GM18951 (cell line): ENCODE data around the gene SPATA16.

Experiments
- POLR2A ChIP-seq: IDR thresholded peaks from 4 replicates; pipeline ENCODE4 v1.6.1; 2011; ENCODE audit warnings: mild to moderate bottlenecking; ENCODE audit not compliant: insufficient read length, insufficient read depth; ENCODE audit errors: extremely low read depth
- in situ Hi-C: fragments of 300-500 bp; cut with MboI; formaldehyde crosslinking; loops from one replicate; pipeline ENCODE4 v1.12.0; 2022; ENCODE audit warnings: low sequenced_read_pairs, mixed read lengths, inconsistent platforms; ENCODE audit not compliant: unreplicated experiment

Gene SPATA16

DNA sequence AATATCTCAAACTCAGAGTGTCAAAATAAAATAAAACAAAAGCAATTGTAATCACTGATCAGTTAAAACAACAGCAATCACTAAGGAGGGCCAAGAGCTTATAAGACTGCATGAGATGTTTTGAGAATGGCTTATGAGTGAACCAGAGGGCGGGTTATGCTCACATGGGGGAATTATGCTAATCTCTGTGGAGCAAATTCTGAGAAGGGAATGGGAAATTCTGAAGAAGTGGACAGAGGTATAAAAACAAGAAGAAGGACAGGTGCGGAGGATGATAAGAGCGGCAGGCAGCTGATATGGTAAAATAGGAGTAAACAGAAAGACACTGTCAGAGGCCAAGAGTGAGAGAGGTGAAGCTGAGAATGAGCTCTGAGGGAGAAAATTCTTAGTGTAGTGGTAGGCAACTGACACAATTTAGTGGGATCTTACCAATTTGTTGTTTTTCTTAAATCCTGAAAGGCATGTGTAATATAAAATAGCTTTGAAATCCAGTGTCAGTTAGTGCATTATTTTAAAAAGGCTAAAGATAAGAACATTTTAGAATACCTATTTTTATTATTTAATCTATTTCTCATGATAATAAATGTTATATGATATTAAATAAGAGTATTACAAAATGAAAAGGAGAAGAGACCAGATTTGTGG is 133.8 kb downstream of the SPATA16 start:
- in situ Hi-C loops = no loop called here
- no peak for TF ChIP-seq POLR2A

DNA sequence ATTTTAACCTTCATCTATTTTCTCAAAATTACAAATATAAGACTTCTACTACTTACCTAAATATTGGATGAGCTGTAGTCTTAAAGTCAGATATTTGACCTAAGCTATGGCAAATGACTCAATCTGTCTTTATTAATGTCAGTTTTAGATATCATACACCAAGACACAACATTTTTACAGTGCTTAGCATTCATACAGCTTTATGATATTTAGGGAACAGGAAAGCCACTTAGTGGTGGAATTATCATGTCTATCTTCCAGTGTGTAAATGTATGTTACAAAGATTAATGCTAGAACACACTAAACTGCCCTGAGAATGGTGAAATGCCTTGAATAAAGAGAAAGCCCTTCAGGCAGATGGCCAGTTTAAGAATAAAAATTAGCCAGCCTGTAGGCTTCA is 135.0 kb downstream of the SPATA16 start:
- in situ Hi-C loops = no loop called here
- TF ChIP-seq POLR2A = no peak

DNA sequence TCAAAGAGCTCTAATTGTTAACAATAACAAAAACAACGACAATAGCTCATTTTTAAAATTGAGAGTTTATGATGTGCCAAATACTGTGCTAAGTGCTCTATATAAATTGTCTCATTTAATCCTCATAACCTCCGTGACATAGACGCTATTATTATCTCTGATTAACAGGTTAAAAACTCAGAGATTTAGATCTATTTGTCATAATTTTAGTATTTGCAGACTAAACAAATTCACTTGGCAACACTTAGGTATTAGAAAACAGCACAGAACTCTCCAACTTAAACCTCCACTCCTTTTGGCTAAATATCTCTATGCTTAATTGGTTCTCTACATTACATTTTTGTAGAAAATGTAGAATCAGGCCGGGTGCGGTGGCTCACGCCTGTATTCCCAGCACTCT is 136.4 kb downstream of the SPATA16 start:
- TF ChIP-seq POLR2A = no peak
- in situ Hi-C loops = no loop called here

DNA sequence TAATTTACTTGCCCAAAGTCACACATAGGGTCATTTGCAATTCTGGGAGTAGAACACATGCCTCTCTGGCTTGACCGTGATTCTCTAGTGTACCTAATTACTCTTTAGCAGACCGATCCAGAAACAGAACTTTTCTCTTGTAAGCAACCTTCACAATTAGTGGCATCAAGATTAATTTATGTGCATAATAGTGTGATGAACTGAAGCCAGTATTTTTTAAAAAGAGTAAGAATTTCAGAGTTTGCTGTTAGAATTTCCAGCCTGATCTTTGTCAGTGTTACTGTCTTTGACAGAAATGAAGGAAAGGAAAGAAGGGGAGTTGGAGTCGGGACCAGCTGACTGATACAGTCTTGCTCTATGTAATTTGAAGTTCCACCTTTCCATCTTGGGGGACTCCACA is 137.1 kb downstream of the SPATA16 start:
- in situ Hi-C loops = no loop called here
- TF ChIP-seq POLR2A = no peak

DNA sequence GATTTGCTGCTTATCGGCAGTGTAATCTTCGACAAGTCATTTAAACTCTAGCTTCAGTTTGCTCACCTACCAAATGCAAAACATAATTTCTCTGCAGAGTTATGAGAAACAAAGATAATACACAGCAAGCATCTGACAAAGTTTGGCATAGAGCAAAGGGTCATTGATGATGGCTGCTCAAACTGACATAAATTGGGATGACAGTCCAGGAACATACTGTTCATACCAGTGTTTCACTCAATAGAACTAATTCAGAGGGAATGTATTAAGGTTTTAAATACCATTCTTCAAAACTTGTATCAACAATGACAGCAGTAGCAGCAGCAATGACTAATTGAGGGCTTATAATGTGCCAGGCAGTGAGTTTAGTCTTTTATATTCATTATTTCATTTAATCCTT is 137.6 kb downstream of the SPATA16 start:
- in situ Hi-C loops = no loop called here
- TF ChIP-seq POLR2A = no peak

DNA sequence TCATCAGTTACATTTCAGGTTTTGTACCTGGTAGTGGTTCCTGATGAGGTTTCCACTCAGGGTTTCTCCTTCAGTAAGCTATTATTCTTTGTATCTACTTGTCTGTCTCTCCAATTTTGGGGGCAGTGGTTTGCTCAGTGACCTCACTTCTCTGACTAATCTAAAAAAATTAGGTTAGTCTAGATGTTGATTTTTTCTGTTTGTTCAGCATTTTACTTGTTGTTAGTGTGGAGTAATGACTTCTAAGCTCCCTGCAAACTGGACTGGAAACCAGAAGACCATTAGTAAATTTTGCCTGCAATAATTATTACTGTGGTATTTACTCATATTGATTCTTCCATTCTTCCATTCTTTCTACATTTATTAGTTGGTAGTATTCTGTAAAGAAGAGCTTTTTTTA is 139.4 kb downstream of the SPATA16 start:
- no peak for TF ChIP-seq POLR2A
- in situ Hi-C loops = no loop called here

DNA sequence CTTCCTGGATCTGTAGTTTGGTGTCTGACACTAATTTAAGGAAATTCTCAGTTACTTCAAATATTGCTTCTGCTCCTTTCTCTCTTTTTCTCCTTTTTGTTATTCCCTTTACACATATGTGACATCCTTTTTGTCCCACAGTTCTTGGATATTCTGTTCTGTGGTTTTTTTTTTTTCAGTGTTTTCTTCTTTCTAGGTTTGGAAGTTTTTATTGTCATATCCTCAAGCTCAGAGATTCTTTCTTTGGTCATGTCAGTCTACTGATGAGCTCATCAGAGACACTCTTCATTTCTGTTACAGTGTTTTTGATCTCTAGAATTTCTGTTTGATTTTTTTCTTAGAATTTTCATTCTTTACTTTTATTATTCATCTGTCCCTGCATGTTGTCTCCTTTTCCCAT is 140.5 kb downstream of the SPATA16 start:
- TF ChIP-seq POLR2A = no peak
- in situ Hi-C loops = no loop called here

DNA sequence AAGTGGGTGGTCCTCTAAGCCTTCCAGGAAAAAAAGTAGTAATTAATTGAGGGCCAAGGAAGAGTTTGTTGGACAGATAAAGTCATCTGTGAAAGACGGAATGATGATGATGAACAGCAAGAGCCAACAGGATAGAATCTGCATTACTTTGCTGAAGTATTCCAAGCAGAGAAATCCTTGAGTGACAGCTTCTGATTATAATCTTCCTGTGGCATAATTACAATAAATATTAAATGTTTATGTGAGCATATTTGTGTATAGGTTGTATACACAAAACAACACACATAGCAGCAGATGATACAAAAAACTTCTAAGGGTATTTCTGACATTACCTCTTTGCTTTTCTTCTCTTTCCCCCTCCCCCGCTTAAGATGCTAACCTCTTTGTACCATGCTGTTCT is 147.6 kb downstream of the SPATA16 start:
- TF ChIP-seq POLR2A = no peak
- in situ Hi-C loops = no loop called here

DNA sequence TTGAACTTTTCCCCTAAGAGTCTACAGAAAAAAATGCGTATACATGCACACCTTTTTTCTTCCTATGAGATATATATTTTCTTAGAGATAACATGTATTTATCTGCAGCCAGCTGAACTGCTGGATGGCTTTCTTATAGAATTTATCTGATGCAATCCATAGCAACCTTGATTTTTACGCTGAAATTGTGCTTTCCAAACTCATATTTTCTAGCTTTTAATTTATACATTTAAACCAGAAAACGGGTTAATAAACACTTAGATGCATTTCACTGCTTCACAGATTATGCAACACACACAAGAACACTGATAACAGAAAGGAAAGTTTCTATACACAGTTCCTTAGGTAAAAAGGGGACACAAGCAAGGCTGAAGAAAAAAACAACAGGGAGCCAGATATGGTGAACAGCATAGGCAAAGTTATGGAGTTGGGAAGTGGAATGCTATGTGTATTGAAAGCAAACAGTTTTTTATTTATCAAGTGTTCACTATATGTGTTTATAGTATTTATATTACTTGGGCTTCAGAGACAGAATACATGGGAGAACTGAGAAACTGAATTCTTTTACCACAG is 149.5 kb downstream of the SPATA16 start:
- in situ Hi-C loops = no loop called here

DNA sequence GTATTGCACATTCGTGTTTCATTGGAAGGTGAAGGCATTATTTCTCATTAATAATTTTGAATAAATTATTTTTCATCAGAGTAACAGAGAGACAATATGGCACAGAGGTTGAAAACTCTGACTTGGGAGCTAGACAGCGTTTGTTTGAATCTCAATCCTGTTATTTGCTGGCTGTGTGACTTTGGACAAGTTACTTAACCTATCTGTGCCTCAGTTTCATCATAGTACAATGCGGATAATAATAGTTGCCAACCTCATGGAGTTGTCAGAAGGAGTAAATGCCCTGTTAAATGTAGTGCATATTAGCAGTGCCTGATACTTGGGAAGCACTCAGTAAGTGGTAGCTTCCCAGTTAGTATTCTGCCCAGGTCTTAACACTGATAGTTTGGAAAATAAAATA is 151.7 kb downstream of the SPATA16 start:
- no peak for TF ChIP-seq POLR2A
- in situ Hi-C loops = no loop called here

More for the DNA sequence above, 149.5 kb downstream of the SPATA16 start:
- no peak for TF ChIP-seq POLR2A

DNA sequence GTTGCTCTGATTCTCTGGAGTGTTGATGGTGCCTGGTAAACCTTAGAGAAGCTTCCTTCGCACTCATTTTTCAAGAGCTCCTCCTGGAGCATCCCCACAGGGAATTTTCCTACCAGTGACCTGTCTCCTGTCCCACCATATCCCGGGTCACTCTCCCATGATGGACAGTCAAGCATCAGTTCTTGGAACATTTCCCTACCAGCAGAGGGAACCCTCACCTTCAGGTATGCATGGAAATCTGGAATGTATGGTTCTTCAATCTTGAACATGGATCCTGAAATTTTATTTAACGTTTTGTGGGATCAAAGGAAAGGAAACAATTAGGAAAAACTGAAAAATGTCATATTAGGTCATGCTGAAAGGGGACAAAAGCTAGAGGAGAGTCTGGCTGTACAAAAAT is 153.8 kb downstream of the SPATA16 start:
- no peak for TF ChIP-seq POLR2A
- in situ Hi-C loops = no loop called here

DNA sequence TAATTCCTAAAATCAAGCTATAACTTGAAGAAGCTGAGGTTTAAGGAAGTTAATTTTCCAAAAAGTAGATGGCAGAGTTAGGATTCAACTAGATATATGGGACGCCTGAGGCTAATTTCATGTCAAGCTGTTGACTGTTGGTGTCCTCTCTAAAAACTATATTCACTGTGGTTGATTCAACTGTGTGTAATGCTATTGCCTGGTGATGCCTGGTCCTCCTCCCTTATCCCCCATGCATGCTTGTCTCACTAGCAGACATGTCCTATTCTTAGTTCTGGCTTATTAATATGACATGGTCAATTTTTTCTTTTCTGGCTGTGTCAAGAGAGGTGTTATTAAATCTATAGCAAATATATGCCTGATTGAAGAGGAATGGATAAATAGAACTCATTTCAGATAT is 156.1 kb downstream of the SPATA16 start:
- in situ Hi-C loops = no loop called here
- TF ChIP-seq POLR2A = no peak

DNA sequence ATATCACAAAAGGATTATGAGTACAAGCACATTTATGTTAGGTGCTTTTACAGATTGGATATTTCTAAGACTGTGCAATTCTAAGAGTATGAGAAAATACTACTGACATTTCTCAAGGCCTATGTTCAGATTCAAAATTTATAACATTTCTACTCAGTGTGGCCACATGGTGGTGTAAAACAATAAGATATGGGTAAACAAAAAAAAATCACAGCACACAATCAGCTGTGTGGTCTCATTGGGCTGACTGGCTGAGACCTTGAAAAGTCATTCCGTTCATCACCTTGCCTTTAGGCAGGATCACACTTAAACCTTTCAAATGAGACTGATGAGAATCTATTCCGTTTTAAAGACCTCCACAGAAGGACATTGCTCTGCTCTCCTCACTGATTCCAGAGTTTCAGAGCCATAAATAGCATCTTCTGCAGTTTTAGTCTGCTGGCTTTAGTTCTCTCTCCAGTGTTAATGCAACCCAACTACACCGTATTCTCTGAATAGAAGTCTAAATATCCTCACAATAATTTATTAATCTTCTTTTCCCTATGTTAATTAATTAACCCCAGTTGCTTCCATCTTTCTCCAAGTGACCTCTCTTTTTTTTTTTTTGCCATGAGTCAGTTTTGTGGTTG is 158.2 kb downstream of the SPATA16 start:
- in situ Hi-C loops = no loop called here
- no peak for TF ChIP-seq POLR2A

DNA sequence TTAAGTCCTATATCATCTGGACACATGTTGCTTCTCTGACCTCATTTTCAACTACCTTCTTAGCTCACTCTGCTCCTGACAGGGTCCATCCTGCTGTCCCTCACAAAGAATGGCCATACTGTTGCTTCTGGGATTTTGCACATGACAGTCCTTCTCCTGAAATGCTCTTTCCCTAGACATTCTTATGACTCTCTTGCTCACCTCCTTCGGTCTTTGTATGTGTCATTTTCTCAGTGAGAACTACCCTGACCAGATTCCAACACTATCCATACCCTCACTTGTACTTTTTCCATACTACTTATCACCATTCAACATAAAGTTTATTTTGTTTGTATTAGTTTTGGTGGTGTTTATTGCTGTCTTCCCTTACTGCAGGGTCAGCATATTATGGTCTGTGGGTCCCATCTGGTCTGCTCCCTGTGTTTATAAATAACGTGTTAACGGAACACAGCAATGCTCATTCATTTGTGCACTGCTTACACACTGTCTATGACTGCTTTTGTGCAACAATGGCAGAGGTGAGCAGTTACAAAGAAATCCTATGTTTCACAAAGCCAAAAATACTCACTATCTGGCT is 159.5 kb downstream of the SPATA16 start:
- TF ChIP-seq POLR2A = no peak
- in situ Hi-C loops = no loop called here

DNA sequence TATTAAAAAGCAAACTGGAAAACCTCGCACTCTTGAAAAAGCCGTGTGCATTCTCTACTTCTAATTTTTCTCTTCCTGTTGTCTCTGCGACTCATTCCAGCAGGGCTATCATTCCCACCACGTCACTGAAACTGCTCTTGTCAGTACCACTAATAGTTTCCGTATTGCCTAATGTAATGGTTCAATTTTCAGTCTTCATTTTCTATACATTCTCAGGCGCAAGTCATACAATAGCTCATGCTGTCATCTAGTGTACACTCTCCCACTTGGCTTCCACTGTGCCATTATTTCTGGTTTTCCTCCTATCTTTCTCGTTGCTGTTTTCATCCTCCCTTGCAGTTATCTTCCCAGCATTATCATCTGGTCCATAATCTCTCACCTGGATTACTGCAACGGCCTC is 160.2 kb downstream of the SPATA16 start:
- in situ Hi-C loops = no loop called here
- no peak for TF ChIP-seq POLR2A

DNA sequence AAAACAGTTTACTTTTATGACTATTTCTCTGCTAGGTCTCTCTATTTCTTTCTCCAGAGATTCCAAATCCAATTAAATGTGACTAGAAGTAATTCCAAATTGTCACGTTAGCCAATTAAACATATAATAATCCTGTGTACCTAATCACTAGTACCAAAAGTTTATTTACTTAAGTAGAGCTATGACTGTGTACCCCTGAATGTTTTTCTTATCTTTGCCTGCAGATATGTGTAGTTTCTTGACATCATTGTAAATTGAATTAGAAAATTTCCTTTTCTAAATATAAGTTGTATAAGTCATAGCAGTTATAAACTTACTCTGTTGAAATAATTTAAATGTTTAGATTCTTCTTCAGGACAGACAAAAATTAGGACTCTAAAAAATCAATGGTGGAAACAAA is 163.3 kb downstream of the SPATA16 start:
- in situ Hi-C loops = no loop called here
- no peak for TF ChIP-seq POLR2A
